T1000 (cell line): ENCODE measurements around the gene FREM2.

ENCODE experiments used
- DNase-seq: peaks from one replicate; lab custom pipeline; 2025; ENCODE audit warnings: mixed read lengths; lab: John Stamatoyannopoulos, UW

Gene FREM2

DNA sequence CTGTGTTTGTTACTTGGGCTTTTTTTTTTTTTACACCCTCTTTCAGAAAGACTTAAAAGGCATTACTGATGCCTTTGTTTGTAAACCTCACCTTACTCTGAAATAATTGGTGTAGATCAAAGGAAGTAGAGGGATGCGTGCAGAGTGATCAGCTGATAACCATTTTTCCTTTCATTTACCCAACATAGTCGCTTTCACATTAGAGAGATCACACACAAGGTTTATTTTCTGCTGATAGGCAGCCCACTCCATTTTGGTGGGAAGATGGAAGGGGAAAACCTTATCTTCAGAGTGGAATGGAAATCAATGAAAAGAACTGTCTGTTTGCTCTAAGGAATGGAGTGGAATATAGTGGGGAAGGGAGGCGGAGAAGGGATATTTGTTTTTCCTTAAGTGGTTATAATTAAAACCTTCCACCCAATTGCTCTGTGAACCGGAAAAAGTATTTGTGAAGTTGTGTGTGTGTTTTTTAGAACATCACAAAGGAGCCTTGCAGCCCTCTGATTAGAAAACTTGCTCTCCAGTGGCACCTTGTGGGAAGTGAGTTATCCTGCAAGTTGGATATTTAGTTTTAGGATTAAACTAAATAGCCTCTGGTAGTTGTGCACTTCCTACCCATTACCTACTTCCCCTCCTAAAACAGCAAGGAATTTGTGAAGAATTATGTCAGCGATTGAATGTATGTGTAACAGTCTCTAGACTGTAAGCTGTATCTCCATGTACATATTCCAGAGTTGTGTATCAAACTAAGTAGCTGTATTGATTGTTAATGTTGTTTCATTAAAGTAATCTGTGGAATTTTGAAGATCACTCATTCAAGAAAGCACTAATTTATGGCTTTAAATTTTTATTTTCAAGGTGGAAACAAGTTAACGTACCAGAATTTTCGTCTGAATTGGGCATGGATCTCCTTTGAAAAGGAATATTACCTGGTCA is 76.8 kb downstream of the FREM2 start:
- no peak for DNase-seq

DNA sequence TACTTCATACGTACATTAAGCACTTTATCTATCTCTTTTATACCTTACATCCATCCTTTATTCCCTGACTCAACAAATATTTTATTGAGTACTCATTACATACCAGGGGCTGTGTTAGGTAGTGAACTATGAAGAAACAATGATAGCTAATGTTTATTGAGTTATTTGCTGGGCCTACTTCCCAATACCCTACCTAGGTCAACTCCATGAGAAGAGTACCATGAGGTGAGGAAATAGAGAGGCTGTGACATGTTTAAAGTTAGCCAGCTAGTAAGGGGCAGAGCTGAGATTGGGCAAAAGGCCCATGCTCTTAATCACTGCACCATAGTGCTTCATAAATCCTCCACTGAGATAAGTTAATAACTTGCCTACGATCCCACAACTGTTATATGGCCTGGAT is 79.9 kb downstream of the FREM2 start:
- DNase-seq: no peak

DNA sequence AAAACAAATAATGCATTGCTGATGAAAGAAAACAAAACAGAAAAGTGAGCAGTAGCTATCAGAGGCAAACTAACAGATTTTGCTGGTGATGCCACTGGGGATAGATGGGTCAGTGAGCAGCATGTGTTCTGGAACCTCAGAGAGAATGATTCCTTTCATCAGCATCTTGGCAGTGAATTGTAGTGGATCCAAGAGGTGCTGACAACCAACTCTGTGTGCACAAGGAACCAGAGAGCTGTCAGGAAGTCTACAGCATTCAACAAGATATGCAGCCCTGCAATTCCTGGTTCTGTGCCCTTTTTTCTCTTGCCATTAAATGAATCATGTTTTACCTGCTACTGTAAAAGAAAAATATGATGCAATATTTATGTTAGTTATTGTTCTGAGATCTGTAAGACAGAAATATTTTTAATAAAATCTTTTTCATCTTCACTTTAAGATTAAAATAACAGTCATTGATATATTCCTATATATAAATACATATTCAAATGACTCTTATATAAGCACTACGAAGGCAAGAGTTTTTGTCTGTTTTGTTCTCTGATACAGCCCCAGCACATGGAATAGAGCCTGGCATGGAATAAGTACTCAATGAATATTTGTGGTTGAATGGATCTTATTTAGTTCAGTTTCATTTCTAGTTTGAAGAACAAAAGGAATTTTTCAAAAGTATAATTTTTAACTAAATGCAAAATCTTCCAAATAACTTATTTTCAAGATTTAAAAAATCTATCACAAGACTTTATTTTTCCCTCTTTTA is 80.8 kb downstream of the FREM2 start:
- no peak for DNase-seq

DNA sequence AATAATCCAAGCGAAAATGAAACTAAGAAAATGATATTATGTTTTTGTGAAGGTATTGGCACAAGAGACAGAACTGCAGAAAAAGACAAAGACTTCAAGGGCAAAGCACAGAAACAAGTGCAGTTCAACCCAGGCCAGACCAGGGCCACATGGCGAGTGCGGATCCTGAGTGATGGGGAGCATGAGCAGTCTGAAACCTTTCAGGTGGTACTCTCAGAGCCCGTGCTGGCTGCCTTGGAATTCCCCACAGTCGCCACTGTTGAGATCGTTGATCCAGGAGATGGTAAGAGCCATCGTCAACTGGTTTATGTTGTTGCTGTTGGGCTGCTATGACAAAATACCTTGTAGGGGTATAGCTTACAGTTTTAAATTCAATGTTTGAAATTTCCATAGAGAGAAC is 82.6 kb downstream of the FREM2 start:
- DNase-seq: no peak

DNA sequence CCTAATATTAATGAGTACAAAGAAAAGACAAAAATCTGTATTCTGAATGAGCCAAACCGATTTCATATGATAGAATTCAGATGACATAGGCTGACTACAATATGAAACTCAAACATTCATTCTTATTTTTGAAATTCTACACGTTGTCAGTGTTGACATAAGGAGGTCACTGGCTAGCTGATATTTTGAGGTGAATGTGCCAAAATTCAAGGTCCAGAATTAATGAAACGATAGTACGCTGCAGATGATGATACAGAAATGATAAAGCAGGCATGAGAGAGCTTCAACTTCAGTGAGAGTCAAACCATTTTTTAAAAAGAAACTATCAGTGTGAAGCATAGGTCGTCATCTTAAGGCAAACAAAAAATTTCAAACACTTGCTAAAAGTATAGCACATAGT is 88.2 kb downstream of the FREM2 start:
- no peak for DNase-seq

DNA sequence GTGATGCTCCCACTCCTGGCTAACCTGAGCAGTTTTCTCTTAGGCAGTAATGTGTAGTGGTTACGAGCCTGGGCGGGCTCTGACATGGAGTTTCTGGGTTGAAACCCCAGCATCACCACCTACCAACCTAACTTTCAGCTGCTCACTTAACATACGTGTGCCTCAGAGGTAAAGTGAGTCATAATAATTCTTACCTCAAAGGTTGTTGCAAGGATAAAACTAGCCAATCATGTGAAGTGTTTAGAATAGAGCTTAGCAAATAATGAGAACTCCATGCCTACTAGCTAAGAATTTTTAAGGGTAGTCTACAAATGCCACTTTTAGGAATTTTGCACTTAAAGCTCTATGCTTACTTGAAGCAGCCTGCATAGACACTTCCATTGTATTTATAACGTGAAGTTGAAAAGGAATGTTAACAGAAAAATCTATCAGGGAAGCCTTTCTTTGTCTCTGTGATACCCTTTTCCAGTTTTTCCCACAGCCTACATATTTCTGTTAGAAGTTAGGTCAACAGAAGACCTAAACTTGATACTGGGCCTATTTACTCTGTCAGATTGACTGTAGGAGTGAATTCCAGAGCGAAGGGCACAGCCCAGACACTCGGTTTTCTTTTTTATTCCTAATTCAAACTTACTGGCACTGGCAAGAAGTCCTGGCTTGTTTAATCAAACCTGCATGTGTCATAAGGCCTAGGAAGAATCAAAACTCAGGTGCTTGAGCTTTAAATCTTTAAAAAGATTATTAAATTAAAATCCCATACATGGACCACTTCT is 90.7 kb downstream of the FREM2 start:
- no peak for DNase-seq

DNA sequence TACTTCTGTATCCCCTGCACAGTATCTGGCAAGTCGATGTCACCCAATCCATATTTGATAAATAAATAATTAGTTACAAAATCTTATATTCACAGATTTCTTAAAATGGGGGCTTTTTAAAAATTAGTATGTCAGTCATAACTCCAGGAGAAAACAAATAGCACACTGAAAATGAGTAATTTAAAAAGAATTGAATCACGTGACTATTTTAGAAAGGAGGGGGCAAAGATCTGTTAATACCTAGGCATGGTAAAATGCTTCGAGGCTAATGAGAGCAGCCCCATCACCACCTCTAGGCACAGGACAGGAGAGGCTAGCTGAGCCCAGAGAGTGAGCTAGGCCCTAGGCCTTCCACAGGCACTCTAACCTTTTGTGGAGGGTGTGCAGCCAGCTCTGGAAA is 94.7 kb downstream of the FREM2 start:
- no peak for DNase-seq

DNA sequence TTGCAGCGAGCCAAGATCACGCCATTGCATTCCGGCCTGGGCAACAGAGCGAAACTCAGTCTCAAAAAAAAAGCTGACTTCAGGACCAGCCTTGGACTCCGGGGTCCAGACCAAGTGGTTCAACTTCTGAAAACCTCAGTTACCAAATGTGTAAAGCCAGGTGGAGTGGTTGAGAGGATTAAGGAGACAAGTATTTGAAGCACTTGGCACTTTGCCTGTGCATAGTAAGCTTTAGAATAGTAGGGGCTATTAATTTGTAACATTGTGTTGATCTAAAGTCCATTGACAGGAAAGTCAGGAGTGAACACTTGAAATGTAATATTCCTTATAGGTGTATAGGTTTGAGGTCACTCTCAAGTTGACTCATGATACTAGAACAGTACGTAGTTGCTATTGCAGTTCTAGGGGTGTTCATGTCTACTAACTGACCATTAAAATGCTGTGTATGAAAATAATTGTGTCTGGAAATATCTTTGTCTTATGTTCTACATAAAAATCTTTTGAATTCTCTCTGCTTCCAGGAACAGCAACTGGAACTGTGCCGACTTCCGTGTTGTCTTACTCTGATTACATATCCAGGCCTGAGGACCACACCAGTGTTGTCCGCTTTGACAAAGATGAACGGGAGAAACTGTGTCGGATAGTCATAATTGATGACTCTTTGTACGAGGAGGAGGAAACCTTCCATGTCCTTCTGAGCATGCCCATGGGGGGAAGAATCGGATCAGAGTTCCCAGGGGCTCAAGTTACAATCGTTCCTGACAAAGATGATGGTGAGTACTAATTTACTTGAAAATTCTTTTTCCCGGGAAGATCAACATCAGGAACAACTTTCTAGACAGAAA is 97.4 kb downstream of the FREM2 start:
- no peak for DNase-seq

DNA sequence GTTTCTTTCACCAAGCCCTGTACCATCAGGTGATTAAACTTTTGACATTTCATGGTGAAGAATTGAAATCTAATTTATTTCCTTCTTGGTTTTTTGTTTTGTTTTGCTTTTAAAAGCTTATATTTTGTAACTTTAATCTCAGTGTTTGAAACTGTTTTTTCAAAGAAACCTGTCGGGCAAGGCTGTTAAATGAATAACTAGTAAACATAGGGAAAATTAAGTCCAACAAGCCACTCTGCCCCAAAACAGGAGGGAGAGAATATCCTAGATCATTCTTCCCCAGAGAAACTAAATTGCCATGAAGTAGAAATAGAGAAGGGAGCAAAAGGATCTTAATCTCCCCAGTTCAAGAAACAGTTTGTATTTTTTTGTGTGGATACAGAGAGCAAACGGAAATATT is 98.2 kb downstream of the FREM2 start:
- no peak for DNase-seq

DNA sequence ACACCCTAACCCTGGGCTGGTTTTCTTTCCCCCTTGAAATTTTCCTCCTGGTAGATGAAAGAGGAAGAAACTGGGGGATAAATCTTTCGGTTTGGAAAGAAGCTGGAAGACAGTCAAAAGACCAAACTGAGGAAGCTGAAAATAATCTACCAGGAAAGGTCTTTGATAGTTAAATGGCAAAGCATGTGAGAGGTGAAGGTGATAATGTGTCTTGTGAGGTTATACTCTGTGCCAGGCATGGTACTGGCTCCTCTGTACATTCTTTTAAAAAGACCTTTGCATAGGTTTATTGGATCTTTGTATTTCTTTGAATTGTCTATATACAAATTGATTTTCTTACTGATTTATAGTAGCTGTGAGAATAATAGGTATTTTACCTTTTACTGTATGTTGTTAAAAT is 98.6 kb downstream of the FREM2 start:
- DNase-seq: no peak

DNA sequence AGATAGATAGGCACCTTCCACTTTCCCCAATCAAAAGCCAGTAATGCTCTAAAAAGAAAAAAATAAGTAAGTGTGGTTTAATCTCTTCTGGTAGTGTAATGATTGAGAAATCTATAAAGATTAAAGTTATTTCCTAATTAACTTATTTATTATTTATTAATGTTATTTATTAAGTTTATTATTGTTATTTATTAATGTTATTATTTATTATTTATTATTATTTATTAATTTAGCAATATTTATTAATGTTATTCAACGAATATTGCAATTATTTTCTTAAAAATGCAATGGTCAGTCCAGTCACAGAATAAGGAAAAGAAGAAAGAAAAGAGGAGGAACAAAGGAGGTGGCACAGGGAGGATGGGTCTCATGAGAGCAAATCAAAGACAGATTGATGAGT is 100.7 kb downstream of the FREM2 start:
- no peak for DNase-seq

DNA sequence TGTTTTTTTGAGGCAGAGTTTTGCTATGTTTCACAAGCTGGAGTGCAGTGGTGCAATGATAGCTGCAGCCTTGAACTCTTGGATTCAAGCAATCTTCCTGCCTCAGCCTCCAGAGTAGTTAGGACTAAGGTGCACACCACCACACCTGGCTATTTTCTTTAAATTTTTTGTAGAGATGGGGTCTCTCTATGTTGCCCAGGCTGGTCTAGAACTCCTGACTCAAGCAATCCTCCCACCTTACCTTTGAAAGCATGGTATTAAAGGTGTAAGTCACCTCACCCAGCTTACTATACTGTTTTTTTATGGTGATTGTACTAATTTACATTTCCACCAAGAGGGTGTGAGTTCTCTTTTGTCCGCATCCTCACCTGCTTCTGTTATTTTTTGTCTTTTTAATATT is 110.0 kb downstream of the FREM2 start:
- DNase-seq: no peak

DNA sequence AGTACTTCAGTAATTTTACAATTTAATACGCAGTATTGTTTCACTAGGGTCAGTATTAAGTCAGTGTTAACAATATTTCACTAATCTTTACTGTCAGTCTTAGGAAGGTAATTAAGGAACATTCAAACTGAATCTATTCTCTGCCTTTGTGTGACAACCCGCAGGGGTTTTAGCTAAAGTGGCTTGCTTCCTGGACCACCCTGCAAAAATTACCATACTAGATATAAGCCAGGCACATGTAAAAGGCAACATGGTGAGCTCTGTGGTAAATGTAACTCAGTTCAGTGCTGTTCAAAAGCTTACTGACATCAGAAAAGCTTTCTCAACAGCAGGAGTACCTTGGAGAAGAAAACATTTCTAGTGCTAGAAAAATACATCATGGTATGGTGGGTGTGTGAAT is 116.7 kb downstream of the FREM2 start:
- DNase-seq: no peak

DNA sequence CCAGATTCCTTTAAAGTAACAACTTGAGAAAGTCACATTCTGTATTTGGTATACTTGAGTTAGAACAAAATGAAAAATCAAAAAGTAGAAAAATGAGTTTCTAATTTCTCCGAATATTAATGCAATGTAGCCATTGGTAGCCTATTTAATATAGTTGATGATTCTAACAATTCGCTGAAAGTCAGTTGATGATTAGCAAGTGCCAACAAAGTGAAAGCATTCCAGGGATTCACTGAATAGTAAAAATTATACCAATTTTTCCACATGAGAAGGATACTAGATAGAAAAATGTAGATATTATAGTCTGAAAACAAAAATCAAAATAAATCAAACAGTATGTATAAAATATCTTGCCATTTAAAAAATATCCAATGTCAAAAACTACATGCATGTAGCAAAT is 117.2 kb downstream of the FREM2 start:
- DNase-seq: no peak

DNA sequence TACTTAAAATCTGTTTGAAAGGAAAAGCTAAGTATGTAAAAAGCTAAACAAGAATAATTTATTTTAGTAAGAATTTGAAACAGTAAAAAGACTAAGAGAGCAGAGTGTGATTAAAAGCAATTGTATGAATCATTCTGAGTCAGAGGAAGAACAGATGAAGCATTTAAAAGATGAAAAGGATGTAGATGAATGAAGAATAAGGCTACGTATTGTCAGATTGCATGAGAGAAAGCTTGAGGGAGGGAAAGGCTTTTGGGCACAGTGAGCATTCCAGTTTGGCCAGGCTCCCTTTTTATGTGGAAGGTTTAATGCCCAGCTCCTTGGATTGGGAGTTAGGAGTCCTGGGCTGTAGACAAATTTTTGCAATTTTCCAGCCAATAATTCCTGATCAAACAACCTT is 117.7 kb downstream of the FREM2 start:
- no peak for DNase-seq

DNA sequence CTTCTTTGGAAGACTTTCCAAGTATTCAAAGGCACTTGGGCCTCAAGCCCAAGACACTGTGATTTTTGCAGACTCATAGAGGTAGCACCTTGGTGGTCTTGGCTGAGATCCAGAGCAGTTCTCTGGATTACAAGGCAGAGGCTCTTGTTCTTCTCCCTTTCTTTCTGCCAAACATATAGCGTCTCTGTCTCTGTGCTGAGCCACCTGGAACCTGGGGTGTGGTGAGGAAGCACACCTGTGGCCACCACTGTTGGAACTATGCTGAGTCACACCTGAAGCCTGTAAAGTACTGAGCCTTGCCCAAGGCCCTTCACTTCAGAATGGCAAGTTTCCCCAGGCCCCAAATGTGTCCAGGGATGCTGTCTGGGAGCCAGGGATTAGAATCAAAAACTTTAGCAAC is 127.5 kb downstream of the FREM2 start:
- no peak for DNase-seq

DNA sequence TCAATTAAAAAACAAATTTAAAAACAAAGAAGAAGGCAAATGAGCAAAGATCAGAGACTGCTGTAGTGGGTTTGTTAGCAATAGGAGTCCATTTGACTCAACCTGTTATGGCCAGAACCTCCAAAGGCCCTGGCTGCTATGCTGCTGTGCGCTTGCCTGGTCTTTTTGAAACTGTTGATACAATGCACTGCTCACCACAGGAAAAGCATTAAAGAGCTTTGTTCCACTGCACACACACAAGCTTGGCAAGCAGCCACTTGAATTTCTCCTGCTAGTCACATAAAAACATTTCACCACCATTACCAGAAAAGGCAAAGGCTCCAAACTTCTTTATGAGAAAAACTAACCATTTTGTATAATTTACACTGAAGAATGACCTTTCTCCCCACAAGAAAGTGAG is 132.2 kb downstream of the FREM2 start:
- no peak for DNase-seq

DNA sequence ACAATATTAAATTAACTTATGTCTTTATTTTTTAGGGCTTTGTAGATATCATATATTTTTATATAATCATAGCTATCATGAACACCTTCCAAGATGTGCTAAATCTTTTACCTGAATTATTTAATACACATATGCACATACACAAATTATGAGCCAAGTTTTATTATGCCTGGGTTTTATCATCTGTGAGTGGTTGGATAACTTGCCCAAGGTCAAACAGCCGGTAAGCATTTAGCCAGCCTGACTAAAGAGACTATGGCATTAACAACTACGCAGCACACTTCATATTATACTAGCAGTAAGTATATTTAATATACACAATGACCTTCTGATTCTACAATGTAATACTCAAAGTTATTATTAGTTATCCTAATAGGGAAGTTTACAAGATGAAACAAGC is 132.7 kb downstream of the FREM2 start:
- no peak for DNase-seq

DNA sequence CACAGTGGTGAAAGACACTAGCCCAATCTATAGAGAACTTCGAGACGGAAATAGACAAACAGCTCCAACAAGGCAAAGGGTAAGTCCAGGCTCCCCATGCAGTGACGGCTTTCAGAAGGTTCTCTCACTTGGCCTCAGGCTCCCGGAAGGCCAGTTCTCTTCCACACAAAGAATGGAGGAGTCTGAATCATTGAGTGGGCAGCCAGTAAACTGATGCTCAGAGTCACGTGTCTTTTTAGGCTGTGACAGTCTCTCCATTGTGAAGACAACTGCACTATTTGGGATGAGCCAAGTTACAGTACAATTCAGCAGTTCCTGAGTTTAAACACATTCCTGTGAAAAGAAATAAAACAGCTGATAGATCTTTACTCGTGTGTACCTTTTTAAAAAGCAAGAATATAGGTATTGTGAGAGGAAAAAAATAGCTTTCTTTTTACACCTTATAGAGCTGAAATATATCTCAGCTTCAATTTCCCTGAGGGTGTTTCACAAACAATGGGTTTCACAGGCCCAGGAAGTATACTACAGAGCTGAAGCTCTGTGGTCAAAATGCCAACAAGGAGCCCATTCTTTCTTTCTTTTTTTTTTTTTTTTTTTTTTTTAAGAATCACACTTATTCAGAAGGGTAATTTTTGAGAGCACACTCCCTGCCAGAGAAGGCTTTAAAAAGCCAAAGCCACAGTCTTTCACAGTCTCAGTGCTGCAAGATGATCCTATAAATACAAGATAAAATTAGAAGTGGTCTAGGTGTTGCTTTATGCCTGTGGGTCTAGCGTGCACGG is 135.1 kb downstream of the FREM2 start:
- DNase-seq: no peak

DNA sequence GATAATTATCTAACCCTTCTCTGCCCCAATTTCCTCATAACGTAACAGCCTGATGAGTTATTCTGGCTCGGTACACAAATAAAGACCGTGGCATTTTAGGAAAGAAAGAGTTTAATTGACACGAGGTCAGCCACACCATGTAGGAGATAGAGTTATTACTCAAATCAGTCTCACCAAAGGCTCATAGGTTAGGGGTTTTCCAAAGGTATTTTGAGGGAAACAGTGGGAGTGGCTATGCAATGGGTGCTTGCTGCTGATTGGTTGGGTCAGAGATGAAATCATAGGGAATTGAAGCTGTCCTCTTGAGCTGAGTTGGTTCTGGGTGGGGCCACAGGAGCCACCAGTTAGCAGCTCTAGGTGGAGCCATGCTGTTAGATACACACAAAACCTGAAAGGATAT is 137.5 kb downstream of the FREM2 start:
- no peak for DNase-seq
